NCI-H2081 (cell line): Measurements from ENCODE around the gene XYLT1.

ENCODE experiments used
- DNase-seq, 2 experiments: peaks; one replicate each; lab custom pipeline; 2025; lab: John Stamatoyannopoulos, UW

Gene XYLT1

DNA sequence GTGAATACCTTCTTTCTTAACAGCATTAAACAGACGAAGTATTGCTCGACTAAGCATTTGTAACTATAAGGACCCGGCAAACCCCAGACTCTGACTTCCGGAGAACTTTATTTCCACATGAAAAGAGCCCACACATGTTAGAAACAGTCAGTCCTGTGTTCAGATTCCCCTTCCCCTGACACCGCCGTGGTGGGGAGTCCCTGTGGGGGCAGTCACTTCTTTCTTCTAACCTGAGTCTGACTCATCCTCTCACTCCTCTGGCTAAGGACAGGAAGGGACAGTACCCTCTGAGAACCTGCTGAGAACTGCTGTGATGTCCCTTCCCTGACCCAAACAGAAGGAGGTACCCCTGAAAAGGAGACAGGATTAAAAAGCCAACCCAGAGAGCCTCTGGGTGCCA is 165.1 kb downstream of the XYLT1 start:
- DNase-seq = no peak

DNA sequence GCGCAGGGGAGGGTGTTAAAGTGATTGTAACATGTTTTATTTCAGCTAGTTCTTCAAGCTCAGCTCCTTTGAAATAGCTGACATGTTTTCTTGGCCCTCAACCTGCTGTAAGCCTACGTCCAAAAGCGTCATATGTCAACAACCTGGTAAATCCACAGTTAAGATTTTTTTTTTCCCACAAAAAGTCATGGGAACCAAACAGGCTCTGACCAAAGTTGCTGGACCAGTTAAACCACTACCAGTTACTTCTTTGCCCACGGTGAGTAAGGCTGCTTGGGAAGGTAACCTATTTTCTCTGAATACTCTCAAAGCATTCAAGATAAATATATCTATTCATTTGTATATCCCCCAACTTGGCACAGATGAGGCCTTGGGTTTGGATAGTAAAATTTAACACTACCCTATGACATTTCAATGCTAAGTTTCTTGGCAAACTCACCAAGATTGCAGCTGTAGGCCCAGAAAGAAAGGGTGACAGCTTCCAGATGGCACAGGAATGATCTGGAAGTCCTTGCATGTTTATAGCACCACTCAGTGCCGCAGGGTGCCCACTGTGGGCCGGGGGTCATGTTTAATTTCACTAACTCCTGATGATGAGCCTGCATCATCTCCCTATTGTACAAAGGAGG is 166.2 kb downstream of the XYLT1 start:
- DNase-seq = no peak

DNA sequence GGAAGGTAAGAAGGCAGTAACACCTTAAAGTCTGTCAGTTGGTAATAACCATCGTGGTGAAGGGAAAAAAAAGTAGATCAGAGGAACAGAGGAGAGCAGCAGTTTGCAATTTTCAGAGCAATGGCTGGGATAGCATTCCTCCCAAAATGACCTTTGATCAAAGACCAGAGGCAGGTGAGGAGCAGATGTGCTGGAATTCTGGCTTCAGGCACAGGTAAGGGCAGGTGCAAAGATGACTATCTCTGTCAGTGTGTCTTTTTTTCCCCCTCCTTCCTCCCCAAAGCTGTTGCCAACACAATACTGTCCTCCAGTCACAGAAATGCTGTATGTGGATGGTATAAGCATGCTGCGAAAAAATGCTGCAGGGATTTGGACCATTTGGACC is 166.7 kb downstream of the XYLT1 start:
- no peak for DNase-seq

DNA sequence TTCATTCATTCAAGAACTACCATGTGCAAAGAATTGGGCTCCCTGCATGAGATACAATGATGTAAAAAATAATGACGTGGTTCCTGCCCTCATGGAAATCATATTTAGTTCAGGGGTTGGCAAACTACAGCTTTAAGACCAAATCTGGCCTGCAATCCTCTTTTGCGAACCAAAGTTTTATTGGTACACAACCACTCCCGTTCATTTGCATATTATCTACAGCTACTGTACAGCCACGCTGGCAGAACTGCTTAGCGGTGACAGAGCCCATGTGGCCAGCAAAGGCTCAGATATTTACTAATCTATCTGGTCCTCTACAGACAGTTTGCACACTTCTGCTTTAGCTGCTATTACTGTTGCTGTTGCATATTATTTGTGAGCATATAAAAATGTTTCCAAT is 167.7 kb downstream of the XYLT1 start:
- DNase-seq = no peak

DNA sequence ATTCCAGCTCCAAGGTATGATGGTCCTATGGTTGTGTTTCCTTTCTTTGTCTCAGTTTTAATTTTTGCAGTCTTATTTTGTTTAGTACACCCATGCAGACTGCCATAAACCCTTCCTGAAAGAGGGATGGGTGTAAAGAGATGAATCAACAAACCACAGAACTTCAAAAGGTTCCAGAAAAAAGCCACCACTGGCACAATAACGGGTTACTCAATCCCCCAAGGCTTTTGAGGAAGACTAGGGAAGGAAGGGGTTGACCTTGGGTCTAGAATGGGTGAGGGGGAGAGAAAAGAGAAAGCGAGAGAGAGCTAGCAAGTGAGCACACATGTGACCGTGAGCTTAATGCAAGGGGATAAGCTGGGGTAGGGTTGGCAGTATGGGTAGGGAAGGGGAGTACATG is 168.1 kb downstream of the XYLT1 start:
- no peak for DNase-seq

DNA sequence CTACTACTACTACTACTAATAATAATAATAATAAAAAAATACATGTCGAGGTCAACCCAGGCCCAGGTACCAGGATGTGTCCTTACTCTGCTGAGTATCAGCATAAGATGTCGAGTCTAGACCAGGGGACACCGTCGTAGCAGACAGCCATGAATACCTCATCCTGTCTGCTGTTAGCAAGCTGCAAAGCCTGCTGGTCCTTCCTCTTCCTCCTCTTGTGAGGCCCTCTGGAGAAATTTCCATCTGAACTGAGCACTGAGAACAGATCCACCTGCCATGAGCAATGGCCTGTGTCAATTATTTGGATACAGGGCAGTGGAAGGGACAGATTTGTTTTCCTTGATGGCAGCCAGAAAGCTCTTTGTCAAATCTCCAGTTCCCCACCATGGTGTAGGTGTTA is 168.5 kb downstream of the XYLT1 start:
- DNase-seq = no peak

DNA sequence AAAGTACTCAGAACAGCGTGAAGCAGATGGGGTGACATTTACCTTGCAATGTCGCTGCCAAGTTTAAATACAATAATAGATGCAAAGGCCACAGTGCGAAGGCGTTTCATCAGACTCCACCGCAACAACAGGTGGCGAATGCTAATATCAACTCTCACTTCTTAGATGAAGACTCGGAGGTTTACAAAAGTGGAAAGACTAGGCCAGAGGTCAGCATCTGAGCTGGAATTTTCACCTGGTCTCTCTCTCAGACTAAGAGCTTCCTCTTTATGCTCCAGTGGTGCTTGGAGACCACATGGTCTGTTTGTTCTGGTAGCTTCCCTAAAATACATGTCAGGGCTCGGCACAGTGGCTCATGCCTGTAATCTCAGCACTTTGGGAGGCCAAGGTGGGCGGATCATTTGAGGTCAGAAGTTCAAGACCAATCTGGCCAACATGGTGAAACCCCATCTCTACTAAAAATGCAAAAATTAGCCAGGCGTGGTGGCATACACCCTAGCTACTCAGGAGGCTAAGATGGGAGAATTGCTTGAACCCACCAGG is 169.1 kb downstream of the XYLT1 start:
- DNase-seq = no peak

DNA sequence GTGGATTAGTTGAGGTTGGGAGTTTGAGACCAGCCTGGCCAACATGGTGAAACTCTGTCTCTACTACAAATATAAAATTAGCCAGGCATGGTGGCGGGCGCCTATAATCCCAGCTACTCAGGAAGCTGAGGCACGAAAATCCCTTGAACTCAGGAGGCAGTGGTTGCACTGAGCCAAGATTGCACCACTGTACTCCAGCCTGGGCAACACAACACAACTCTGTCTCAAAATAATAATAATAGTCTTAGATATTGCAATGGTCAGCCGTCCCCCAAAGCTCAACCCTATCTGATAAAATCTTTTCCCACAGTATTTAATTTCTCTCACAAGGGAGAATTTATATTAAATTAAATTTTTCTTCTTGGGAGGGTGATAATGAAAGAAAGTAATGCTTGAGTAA is 169.6 kb downstream of the XYLT1 start:
- no peak for DNase-seq

DNA sequence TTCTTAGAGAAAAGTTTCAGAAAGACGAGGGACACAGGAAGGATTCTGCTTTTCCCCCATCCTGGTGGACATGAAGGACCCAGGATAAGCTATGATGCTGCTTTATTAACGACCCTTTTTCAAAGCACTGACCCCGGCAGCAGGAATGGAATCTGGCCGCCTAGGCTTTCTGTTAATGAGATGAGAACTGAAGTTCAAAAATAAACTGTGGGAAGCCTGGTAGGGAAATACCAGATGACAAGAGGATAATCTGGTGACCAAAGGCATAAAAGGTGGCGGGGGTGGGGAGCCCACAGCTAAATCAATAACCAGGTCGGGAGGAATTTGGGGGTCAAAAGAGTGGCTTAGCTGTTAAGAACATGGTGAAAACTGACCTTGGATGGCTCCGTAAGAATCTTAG is 171.0 kb downstream of the XYLT1 start:
- DNase-seq = no peak

DNA sequence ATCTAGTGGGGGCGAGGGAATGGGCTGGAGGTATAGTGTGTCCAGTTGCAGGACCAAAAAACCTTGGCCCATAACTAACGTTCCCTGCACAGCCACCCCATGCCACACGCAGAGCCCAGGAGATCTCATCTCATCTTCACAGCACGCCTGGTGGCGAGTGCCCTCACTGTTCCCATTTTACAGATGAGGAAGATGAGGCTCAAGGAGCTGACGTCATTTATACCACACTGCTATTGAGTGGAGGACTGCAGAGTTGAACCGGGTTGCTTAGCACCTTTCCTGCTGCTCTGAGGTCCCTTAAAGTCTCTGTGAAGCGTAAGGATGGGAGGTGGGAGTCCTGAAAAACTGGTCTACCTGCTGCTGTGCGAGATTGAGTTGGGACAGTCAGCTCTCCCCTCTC is 172.5 kb downstream of the XYLT1 start:
- DNase-seq = no peak

DNA sequence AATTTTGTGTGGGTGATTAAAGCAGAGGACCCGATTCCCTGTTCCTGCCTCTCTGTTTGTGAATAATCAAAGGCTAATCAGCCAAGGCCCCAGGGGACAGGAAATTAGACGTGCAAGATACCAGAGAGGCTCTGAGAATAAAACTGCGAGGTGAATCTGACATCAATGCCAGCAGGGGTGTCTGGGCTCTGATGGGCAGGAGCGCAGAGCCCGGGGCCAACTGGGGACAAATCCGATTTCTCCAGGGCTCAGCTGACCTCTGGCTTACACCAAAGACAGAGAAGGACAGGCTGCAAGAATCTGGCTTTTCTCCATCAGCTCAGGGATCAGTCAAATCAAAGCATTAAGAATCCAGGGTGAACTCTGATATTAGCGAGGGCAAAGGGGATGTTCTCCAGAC is 174.3 kb downstream of the XYLT1 start:
- no peak for DNase-seq

DNA sequence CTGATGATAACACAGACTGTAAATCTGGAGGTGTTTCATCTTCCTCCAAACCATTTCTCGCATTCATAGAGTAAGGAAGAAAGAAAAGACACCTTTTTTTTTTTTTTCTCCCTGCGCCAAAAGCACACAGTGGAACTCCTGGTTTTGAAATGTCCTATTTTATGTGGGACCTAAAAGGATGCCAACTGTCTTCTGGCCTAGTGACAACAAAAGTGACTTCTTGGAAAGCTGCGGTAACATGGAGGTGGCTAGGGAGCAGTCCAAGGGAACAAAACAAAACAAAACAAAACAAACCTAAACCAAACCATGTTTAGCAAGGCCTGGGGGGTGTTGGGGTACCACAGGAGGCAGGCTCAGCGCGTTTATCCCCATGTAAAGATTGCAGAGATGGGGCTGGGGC is 174.8 kb downstream of the XYLT1 start:
- DNase-seq = no peak

DNA sequence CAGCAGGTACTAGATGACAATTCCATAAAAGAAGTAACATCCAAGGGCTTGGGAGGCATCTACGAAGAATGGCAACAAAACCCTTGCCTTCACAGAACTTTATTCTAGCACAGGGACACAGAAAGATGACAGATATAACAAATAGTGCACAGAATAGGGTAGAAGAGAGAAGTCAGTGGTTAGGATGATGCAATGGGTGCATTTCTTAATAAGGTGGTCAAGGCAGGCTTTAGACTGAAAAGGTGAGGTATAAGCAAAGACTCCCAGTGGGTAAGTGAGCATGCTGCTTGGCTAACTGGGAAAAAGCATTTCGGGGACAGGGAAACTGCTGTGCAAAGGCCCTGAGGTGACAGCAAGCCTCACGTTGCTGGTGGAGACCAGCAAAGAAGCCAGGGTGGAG is 175.9 kb downstream of the XYLT1 start:
- DNase-seq = no peak

DNA sequence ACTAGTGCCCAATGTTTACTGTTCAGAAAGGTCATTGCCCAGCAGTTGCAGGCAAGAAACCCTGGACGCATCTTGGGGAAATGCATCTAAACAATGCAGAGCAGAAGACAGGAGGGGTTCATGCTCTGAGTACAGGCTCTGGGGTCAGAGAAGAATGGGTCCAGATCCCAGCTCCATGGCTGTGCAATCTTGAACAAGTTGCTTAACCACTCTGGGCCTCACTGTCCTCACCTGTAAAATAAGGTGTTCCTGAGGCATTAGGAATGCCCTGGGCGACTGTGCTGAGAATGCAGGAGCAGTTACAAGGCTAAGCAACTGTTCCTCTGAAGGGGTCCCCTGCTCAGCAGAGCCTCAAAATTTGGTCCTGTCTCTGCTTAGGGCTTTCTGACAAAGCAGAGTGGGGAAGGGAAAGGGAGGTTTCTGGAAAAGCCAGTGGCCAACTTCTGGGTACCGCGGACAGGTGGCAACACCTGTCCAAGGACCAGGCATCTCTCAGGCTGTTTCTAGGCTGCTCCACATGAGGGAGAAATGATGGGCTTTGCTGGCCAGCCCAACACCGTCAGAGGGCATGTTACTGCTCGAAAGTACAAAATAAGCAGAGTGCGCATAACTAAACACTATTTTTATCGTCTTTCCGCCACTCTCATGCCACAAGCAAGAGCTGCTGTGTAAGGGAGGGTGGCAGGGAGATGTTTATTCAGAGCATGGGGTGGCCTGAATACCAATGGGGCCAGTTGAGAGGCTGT is 176.8 kb downstream of the XYLT1 start:
- no peak for DNase-seq

DNA sequence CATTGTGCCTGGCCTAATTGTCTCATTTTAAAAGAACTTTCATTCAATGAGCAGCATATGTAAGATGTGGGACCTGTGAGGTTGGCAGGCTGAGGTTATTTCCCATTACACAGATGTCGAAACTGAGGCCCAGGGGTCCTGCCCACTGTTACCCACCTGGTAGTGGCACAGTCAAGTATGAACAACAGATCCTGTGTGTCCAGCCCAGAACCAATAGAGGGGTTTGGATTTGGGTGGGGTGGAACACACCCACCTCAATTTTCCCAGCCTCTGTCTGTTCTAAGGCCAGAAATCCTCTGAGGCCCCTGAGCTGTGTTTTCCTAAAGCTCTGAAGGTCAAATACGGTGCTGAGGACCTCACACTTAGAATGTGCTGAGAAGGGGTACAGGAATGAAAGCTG is 179.5 kb downstream of the XYLT1 start:
- DNase-seq = no peak

DNA sequence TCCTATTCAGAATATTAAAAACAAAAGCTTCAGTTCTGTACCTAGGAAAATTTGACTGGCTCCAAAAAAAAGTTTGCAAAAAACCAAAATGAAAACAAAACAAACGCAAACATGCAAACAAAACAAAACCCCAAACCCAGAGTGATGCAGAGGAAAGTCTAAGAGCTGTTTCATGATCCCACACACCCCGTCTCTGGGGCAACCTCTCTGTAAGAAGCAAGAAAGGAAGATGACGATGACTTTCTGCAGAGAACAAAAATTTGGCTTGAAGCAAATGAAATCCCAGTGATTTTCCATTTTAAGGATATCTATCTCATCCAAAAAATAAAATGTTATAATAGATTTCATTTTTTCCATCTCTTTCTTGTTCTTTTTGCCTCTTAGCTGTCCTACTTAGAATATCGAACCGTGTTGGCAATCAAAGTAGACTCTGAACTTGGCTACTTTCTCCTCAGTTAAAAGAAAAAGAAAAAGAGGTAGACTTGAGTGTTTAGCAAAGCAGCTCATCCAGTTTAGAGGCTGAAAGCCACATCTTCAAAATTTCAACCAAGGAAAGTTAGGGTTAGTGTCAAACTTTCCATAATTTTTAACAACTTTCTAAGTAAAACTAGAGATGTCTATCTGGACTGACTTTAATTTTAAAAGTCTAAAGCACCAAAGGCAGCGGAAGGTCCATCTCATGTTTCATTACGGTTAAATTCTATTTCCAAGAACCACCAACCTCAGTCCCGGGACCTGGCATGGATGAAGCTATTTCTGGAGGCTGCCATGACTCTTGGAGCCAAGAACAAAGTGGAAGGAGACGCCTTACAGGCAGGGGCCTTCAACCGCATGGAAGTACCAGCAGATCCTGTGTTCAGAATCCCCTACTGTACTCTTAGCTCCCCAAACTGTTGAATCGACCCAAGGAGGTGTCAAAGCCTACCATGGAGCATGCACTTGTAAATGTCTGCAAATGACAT is 180.8 kb downstream of the XYLT1 start:
- no peak for DNase-seq

DNA sequence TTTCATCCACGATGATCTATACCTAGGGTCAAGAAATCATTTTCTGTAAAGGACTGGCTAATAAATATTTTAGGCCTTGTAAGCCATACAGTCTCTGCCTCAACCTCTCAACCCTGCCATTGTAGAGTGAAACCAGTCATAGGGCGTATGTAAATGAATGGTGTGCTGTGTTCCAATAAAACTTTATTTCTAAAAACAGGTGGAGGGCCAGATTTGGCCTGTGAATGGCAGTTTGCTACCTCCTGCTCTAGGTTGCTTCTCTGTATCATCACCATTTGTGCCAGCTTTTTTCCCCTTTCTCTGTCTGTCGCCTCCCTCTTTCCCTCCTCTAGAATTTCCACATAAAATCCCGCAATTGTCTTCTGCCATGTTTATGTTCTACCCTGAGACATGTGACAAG is 181.7 kb downstream of the XYLT1 start:
- no peak for DNase-seq

DNA sequence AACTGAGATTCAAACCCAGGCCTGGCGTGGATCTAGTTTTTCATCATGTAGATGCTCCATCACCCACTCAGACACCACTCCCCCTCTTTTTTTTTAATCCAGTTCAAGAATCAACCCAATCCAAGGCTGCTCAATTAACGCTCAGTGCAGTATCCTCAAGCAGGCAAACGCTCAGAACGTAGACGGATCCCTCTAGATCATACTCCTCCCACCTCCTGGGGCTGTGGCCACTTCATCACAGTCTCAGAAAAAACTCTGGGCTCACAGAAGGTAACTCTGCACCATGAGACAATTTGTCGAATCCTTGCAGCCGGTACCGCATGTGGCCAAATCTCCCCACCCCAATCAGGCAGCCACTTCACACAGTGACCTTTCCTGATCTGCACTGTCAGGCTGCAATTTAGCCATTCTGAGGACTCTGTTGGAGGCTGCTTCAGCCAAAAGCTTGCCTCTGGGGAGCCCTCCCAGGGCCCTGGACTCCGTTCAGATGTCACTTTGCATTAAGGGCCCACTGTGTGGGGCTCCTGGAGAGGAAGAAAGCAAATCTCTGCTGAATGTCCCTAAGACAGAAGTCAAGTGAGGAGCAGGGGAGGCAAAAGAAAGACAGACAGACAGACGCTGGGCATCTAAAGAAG is 183.5 kb downstream of the XYLT1 start:
- DNase-seq = no peak

DNA sequence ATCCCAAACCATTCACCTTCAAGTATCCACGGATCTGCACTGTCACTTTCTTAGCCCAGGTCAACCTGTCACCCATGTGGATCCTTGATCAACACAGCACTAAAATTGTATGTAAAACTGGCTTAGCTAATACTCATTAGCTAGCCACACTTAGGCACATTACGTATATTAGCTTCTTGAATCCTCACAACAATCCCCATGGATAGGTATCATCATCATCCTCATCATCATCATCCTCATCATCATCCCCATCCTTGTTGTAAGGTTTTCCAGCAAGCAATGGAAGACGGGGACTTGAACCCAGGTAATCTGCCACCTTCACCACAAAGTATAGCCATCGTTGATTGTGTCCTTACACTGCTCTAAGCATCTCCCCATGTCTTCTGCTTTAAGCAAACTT is 184.3 kb downstream of the XYLT1 start:
- no peak for DNase-seq

DNA sequence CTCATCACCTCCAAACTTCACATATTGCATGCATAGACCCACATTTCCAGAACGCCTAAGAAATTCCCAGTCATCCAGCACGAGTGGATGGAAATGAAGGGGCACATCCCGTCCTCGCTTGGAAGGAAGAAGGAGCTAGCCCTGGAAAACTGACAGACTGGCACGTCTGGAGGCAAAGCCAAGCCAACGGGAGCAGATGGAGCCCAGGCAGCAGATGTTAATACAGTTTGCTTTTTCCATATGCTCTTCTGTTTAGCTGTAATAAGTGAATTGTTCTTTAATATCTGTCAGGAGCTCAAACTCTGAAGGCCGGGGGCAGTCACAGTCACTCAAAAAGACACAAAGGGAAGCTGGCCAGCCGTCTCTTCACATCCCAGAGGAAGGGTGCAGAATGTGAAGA is 187.7 kb downstream of the XYLT1 start:
- no peak for DNase-seq

DNA sequence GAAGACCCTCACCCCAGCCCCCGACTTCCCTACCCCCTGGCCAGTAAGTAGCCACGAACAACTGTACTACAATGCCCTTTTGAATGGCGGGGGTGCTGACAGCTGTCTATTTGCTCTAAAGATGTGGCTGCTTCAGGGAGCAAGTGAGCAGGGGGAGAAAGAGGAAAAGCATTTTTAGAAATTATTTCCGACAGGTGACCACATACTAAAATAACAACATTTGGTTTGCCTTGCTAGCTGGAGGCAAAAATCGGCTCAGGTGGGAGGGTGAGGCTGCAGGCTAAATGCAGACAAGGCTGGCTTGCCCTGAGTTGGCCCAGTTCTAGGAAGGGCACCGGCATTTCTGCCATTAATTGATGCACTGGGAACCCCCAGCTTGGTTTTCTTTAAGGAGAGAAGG is 188.5 kb downstream of the XYLT1 start:
- DNase-seq = no peak

DNA sequence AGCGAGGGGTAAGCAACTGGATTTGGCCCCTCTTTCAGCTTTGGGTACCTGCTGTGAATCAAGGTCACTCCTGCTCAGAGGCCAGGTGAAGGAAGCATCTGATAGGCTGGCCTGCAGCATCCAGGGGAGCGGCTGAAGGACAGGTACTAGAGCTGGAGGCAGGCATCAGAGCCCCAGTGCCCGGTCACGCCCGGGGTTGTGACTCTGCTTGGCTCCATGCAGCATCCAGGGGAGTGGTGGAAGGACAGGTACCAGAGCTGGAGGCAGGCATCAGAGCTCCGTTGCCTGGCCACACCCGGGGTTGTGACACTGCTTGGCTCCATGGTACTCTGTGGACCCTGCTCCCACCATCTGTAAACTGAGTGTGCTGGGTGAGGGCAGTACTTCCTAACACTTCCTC is 189.7 kb downstream of the XYLT1 start:
- DNase-seq = no peak
